GM23338 (cell line): ENCODE measurements around the gene CACNA1A. TPM values are rescaled to one million over a fixed set of nuclear protein-coding genes. Genes with fewer than 3 reads are reported as not detected.

Source experiments
- ATAC-seq: fragments of 200-7000 bp; cut with Tn5 transposase; 3 replicates; pipeline ENCODE4 v1.9.1; 2020
- DNase-seq: peaks from one replicate; pipeline ENCODE4 v3.0.0-alpha.2; 2015; ENCODE audit warnings: low spot score
- H2AFZ ChIP-seq: fragments of 200-600 bp; sonication (generic); 2 replicates; pipeline ENCODE4 v1.8.0; 2016; ENCODE audit warnings: antibody characterized with exemption, mild to moderate bottlenecking, moderate library complexity
- H3F3A ChIP-seq: fragments of 200-600 bp; sonication (generic); replicated peaks from 2 replicates; pipeline ENCODE4 v1.8.0; 2017; ENCODE audit warnings: antibody characterized with exemption, mixed run types, low read depth
- H3K27ac ChIP-seq: fragments of 200-600 bp; sonication (generic); 2 replicates; pipeline ENCODE4 v1.6.1; 2016; ENCODE audit warnings: low read depth
- H3K27me3 ChIP-seq: fragments of 200-600 bp; sonication (generic); 2 replicates; pipeline ENCODE4 v1.8.0; 2016; ENCODE audit warnings: mild to moderate bottlenecking, mixed run types, moderate library complexity; ENCODE audit not compliant: insufficient read depth
- H3K36me3 ChIP-seq: fragments of 200-600 bp; sonication (generic); 2 replicates; pipeline ENCODE4 v1.8.0; 2016; ENCODE audit warnings: mild to moderate bottlenecking; ENCODE audit not compliant: insufficient read depth
- H3K4me1 ChIP-seq: fragments of 200-600 bp; sonication (generic); 2 replicates; pipeline ENCODE4 v1.8.0; 2016; ENCODE audit warnings: mild to moderate bottlenecking, moderate library complexity; ENCODE audit not compliant: insufficient read depth
- H3K4me2 ChIP-seq: fragments of 200-600 bp; sonication (generic); 2 replicates; pipeline ENCODE4 v1.7.1; 2017; ENCODE audit warnings: mixed run types
- H3K4me3 ChIP-seq: fragments of 200-600 bp; sonication (generic); 2 replicates; pipeline ENCODE4 v1.6.1; 2016; ENCODE audit warnings: mixed run types
- H3K79me2 ChIP-seq: fragments of 200-600 bp; sonication (generic); replicated peaks from 2 replicates; pipeline ENCODE4 v1.8.0; 2017; ENCODE audit warnings: mild to moderate bottlenecking; ENCODE audit not compliant: insufficient read depth
- H3K9me2 ChIP-seq: fragments of 200-600 bp; sonication (generic); 2 replicates; pipeline ENCODE4 v1.8.0; 2017; ENCODE audit not compliant: insufficient read depth
- H4K20me1 ChIP-seq: fragments of 200-600 bp; sonication (generic); replicated peaks from 2 replicates; pipeline ENCODE4 v1.8.0; 2017; ENCODE audit warnings: mild to moderate bottlenecking; ENCODE audit not compliant: insufficient read depth
- H3K27ac Mint-ChIP-seq: 2 replicates; pipeline ENCODE4 v1.8.0; 2020; ENCODE audit warnings: inconsistent platforms, mild to moderate bottlenecking, moderate library complexity, mixed read lengths
- H3K27me3 Mint-ChIP-seq: 3 replicates; pipeline ENCODE4 v1.8.0; 2022; ENCODE audit warnings: low read depth, mild to moderate bottlenecking, moderate library complexity, mixed read lengths, inconsistent platforms; ENCODE audit not compliant: insufficient read depth, poor library complexity
- H3K36me3 Mint-ChIP-seq: 3 replicates; pipeline ENCODE4 v1.8.0; 2021; ENCODE audit warnings: low read depth, mild to moderate bottlenecking, inconsistent platforms, moderate library complexity, mixed read lengths
- H3K4me1 Mint-ChIP-seq: 3 replicates; pipeline ENCODE4 v1.8.0; 2020; ENCODE audit warnings: mild to moderate bottlenecking, inconsistent platforms, mixed read lengths
- H3K4me3 Mint-ChIP-seq: 3 replicates; pipeline ENCODE4 v1.8.0; 2021; ENCODE audit warnings: moderate library complexity, mild to moderate bottlenecking, inconsistent platforms, mixed read lengths
- H3K9me3 Mint-ChIP-seq: 3 replicates; pipeline ENCODE4 v1.8.0; 2020; ENCODE audit warnings: moderate library complexity, mild to moderate bottlenecking, inconsistent platforms, mixed read lengths
- CREB1 ChIP-seq: fragments of 250-450 bp; sonication (Bioruptor Pico); IDR thresholded peaks from 2 replicates; pipeline ENCODE4 v1.5.0; 2020; ENCODE audit warnings: low read depth, mild to moderate bottlenecking, moderate library complexity
- ETS1 ChIP-seq: IDR thresholded peaks from 2 replicates; pipeline ENCODE4 v1.6.1; 2016; ENCODE audit warnings: antibody characterized with exemption
- EZH2phosphoT487 ChIP-seq: fragments of 200-600 bp; sonication (generic); IDR thresholded peaks from one replicate; pipeline ENCODE4 v1.8.1; 2018; ENCODE audit warnings: antibody characterized with exemption; ENCODE audit not compliant: unreplicated experiment
- JUNB ChIP-seq: IDR thresholded peaks from one replicate; pipeline ENCODE4 v1.6.1; 2016; ENCODE audit warnings: antibody characterized with exemption; ENCODE audit not compliant: unreplicated experiment
- NANOG ChIP-seq: IDR thresholded peaks from 2 replicates; pipeline ENCODE4 v1.6.1; 2016; ENCODE audit warnings: antibody characterized with exemption, borderline replicate concordance
- REST ChIP-seq: IDR thresholded peaks from one replicate; pipeline ENCODE4 v1.6.1; 2018; ENCODE audit warnings: antibody characterized with exemption; ENCODE audit not compliant: unreplicated experiment
- STAT1 ChIP-seq: IDR thresholded peaks from one replicate; pipeline ENCODE4 v1.6.1; 2016; ENCODE audit warnings: antibody characterized with exemption; ENCODE audit not compliant: unreplicated experiment
- ZNF114 ChIP-seq: fragments of 250-450 bp; sonication (Bioruptor Pico); IDR thresholded peaks from 2 replicates; pipeline ENCODE4 v1.5.0; 2020; ENCODE audit warnings: mild to moderate bottlenecking, moderate library complexity
- ZNF331 ChIP-seq: fragments of 250-450 bp; sonication (Bioruptor Pico); IDR thresholded peaks from 2 replicates; pipeline ENCODE4 v1.5.0; 2020; ENCODE audit warnings: low read depth, mild to moderate bottlenecking, moderate library complexity
- polyA plus RNA-seq: library from polyadenylated mRNA; unstranded; fragments of >200 nt; fragmentation: Nextera tagmentation; extraction: Ambion mirVana; gene quantifications from 2 replicates; pipeline ENCODE4 v1.2.1, GENCODE V29; 2016
- total RNA-seq: library from RNA; depleted of rRNA; stranded (reverse); fragments of >200 nt; shearing (Covaris generic); gene quantifications from 2 replicates; pipeline ENCODE4 v1.2.3, GENCODE V29; 2014
- TF ChIP-seq, protein P1 (sequence below): fragments of 250-450 bp; sonication (Bioruptor Pico); IDR thresholded peaks from 2 replicates; pipeline ENCODE4 v1.5.0; 2020; ENCODE audit warnings: mild to moderate bottlenecking, moderate library complexity
- TF ChIP-seq, protein P2 (sequence below), 2 experiments: fragments of 200-600 bp in 1 of 2; sonication (generic) in 1 of 2; conservative IDR thresholded peaks; 2 replicates each; pipeline versions ENCODE4 v1.5.1 to v1.6.1; 2016 to 2017; ENCODE audit warnings: antibody characterized with exemption in 2 of 2, low read depth in 2 of 2, mild to moderate bottlenecking in 2 of 2, moderate library complexity in 1 of 2

Gene CACNA1A
- total and polyA plus RNA-seq, 2 experiments from 2014 or later, result 7.4 to 20.3 TPM

DNA sequence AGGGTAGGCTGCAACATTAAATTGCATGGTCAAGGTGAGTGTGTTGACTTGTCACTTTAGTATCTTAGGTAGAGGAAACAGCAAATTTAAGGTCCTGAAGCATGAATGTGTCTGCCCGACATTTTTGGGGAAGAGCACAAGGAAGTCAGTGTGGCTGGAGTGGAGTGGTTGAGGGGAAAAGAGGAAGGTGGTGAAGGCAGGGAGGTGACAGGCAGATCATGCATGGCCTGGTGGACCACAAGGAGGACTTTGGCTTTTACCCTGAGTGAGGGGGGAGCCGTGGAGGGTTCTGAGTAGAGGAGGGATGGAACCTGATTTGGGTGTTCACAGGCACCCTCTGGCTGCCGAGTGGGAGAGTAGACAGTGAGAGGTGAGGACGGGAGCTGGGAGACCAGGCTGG, 188.1 kb downstream of the CACNA1A start:
- H3F3A ChIP-seq, result no peaks in the 10 kb centered on the region
- H3K4me1 ChIP-seq, result no peaks in the 10 kb centered on the region
- H3K36me3 ChIP-seq, result no peaks in the 10 kb centered on the region
- peaks cover 32% of the 10 kb centered on the region for H3K9me3 Mint-ChIP-seq
- H4K20me1 ChIP-seq, result no peaks in the 10 kb centered on the region
- TF ChIP-seq NANOG (no peak), JUNB (no peak), ETS1 (no peak), STAT1 (no peak), EZH2phosphoT487 (no peak), REST (no peak), ZNF331 (CRISPR knock-in tag) (no peak), CREB1 (CRISPR knock-in tag) (no peak), ZNF114 (no peak)
- TF ChIP-seq, protein P1, sequence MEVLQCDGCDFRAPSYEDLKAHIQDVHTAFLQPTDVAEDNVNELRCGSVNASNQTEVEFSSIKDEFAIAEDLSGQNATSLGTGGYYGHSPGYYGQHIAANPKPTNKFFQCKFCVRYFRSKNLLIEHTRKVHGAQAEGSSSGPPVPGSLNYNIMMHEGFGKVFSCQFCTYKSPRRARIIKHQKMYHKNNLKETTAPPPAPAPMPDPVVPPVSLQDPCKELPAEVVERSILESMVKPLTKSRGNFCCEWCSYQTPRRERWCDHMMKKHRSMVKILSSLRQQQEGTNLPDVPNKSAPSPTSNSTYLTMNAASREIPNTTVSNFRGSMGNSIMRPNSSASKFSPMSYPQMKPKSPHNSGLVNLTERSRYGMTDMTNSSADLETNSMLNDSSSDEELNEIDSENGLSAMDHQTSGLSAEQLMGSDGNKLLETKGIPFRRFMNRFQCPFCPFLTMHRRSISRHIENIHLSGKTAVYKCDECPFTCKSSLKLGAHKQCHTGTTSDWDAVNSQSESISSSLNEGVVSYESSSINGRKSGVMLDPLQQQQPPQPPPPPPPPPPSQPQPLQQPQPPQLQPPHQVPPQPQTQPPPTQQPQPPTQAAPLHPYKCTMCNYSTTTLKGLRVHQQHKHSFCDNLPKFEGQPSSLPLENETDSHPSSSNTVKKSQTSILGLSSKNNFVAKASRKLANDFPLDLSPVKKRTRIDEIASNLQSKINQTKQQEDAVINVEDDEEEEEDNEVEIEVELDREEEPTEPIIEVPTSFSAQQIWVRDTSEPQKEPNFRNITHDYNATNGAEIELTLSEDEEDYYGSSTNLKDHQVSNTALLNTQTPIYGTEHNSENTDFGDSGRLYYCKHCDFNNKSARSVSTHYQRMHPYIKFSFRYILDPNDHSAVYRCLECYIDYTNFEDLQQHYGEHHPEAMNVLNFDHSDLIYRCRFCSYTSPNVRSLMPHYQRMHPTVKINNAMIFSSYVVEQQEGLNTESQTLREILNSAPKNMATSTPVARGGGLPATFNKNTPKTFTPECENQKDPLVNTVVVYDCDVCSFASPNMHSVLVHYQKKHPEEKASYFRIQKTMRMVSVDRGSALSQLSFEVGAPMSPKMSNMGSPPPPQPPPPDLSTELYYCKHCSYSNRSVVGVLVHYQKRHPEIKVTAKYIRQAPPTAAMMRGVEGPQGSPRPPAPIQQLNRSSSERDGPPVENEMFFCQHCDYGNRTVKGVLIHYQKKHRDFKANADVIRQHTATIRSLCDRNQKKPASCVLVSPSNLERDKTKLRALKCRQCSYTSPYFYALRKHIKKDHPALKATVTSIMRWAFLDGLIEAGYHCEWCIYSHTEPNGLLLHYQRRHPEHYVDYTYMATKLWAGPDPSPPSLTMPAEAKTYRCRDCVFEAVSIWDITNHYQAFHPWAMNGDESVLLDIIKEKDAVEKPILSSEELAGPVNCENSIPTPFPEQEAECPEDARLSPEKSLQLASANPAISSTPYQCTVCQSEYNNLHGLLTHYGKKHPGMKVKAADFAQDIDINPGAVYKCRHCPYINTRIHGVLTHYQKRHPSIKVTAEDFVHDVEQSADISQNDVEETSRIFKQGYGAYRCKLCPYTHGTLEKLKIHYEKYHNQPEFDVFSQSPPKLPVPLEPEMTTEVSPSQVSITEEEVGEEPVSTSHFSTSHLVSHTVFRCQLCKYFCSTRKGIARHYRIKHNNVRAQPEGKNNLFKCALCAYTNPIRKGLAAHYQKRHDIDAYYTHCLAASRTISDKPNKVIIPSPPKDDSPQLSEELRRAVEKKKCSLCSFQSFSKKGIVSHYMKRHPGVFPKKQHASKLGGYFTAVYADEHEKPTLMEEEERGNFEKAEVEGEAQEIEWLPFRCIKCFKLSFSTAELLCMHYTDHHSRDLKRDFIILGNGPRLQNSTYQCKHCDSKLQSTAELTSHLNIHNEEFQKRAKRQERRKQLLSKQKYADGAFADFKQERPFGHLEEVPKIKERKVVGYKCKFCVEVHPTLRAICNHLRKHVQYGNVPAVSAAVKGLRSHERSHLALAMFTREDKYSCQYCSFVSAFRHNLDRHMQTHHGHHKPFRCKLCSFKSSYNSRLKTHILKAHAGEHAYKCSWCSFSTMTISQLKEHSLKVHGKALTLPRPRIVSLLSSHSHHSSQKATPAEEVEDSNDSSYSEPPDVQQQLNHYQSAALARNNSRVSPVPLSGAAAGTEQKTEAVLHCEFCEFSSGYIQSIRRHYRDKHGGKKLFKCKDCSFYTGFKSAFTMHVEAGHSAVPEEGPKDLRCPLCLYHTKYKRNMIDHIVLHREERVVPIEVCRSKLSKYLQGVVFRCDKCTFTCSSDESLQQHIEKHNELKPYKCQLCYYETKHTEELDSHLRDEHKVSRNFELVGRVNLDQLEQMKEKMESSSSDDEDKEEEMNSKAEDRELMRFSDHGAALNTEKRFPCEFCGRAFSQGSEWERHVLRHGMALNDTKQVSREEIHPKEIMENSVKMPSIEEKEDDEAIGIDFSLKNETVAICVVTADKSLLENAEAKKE (CRISPR knock-in tag), result no peak
- TF ChIP-seq, protein P2, sequence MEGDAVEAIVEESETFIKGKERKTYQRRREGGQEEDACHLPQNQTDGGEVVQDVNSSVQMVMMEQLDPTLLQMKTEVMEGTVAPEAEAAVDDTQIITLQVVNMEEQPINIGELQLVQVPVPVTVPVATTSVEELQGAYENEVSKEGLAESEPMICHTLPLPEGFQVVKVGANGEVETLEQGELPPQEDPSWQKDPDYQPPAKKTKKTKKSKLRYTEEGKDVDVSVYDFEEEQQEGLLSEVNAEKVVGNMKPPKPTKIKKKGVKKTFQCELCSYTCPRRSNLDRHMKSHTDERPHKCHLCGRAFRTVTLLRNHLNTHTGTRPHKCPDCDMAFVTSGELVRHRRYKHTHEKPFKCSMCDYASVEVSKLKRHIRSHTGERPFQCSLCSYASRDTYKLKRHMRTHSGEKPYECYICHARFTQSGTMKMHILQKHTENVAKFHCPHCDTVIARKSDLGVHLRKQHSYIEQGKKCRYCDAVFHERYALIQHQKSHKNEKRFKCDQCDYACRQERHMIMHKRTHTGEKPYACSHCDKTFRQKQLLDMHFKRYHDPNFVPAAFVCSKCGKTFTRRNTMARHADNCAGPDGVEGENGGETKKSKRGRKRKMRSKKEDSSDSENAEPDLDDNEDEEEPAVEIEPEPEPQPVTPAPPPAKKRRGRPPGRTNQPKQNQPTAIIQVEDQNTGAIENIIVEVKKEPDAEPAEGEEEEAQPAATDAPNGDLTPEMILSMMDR (conservative IDR thresholded peaks at IDR 0.05; ENCODE audit: low read depth in 2 of 2), result no peak
- no peak overlapping the region for H3K27ac Mint-ChIP-seq
- no peak overlapping the region for H2AFZ ChIP-seq
- no peak for ATAC-seq
- no peak overlapping the region for H3K4me3 ChIP-seq
- no peaks in the 10 kb centered on the region; the same call in 1 of the 2 replicates for H3K9me2 ChIP-seq
- no peaks in the 10 kb centered on the region for H3K79me2 ChIP-seq
- H3K27me3 ChIP-seq, result no peaks in the 10 kb centered on the region
- H3K36me3 Mint-ChIP-seq, result peaks cover 51% of the 10 kb centered on the region
- no peak overlapping the region for H3K4me2 ChIP-seq
- H3K4me3 Mint-ChIP-seq, result no peak overlapping the region
- no peak overlapping the region for H3K27ac ChIP-seq
- peaks cover 2% of the 10 kb centered on the region for H3K27me3 Mint-ChIP-seq
- H3K4me1 Mint-ChIP-seq, result peaks cover 6% of the 10 kb centered on the region; the same call in 2 of the 3 replicates
- no peak for DNase-seq
